Fibroblast of the conjunctiva (primary cell): Measurements from ENCODE around the gene THRAP3.
"Not testable (repeated sequence)": the region's sequence is repeated elsewhere in the genome, so short reads cannot be mapped to it uniquely, and the experiment has no call there.

Source experiments
- DNase-seq: peaks from one replicate; pipeline ENCODE4 v3.0.0-alpha.2; 2010; ENCODE audit warnings: low read depth

The THRAP3 gene

DNA sequence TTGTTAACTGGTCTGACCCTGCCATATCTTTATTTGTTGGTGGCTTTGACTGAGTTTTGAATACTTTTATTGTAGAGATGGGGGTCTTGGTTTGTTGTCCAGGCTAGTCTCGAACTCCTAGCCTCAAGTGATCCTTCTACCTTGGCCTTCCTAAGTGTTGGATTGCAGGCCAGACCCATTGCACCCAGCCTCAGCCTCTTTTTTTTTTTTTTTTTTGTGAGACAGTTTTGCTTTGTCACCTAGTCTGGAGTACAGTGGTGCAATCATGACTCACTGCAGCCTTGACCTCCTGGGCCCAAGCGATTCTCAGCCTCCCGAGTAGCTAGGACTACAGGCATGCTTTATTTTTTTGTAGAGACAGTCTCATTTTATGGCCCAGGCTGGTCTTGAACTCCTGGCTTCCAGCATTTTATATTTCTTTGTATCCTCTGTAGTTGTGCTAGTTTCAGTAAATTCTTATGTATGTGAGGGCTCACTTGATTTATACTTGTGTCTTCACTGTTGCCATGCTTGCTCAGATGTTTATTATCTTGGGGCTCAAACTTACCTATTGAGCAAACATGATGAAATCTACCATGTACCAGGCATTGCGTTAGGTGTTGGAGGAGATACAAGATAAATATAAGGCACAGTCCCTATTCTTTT is 24.1 kb downstream of the THRAP3 start:
- peak; percentile 87 for DNase-seq

DNA sequence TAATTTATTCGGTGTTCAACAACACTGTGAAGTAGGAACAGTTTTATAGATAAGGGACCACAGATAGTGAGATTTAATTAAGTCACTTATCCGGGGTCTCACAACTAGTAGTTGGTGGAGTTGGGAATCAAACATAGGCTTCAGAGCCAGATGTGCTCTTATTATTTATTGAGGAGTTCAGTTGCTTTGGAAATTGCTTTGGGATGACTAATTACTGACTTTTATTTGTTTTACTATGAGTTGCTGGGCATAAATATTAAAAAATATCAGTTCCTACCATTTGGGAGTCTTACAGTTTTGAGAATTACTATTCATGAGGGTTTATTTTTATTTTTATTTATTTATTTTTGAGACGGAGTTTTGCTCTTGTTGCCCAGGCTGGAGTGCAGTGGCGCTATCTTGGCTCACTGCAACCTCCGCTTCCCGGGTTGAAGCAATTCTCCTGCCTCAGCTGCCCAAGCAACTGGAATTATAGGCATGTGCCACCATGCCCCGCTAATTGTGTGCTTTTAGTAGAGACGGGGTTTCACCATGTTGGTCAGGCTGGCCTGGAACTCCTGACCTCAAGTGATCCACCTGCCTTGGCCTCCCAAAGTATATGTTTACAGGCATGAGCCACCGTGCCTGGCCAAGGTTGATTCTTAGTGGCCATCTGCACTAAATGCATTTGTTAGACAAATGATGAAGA is 27.7 kb downstream of the THRAP3 start:
- DNase-seq = no peak

DNA sequence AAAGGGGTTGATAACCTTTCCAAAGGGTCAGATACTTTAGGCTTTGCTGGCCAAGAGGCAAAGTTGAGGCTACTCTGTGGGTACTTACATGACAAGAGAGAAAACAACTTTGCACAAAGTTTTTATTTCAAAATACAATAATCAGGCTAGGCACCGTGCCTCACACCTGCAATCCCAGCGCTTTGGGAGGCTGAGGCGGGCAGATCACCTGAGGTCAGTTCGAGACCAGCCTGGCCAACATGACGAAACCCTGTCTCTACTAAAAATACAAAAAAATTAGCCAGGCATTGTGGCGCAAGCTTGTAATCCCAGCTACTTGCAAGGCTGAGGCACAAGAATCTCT is 28.2 kb downstream of the THRAP3 start:
- not testable (repeated sequence) for DNase-seq

DNA sequence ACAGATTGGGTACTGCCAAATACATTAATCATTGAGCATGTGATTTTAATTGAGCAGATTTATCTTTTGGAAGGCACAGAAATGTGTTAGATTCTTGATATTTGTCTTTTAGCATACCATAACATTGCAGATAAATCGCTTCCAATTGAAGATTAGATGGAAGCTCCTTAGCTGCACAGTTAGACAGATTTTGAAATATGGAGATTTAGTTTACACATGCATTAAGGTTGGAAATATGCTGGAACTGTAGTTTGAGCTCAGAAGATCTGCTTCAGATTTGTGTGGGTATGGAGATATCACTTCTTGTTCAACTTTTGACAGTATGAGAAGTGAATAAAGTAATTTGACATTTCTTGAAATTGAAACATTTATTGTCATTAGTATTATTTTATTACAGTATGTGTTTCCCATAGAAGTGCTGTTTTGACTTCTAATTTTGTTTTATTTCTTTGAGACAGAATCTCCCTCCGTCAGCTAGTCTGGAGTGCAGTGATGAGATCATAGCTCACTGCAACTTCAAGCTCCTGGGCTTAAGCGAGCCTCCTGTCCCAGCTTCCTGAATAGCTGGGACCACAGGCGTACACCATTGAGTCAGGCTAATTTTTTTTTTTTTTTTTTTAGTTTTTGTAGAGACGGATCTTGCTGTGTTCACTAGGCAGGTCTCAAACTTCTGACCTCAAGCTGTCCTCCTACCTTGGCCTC is 29.1 kb downstream of the THRAP3 start:
- DNase-seq = no peak

DNA sequence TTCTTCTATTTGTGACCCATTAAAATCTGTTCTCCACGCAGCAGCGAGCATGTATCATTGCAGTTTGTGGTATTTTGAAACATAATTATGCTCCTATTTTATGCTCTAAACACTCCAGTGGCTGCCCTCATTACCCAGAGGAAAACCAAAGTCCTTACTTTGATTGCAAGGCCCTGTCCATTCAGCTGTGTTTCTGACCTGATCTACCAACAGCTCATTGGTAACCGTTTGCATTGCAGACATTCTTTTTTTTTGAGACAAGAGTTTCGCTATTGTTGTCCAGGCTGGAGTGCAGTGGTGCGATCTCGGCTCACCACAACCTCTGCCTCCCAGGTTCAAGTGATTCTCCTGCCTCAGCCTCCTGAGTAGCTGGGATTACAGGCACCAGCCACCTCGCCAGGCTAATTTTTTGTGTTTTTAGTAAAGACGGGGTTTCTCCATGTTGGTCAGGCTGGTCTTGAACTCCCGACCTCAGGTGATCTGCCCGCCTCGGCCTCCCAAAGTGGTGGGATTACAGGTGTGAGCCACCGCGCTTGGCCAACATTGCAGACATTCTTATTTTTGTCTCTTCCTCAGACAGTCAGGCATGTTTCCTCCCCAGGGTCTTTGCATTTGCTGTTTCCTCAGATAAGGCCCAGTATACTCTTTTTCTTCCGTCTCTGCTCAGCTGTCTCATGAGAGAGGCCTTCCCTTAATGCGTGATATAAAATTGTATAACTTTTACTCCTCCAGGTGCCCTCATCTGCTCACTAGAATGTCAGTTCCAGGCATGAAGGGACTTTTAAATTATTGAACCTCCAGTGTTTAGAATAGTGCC is 32.5 kb downstream of the THRAP3 start:
- no peak for DNase-seq

DNA sequence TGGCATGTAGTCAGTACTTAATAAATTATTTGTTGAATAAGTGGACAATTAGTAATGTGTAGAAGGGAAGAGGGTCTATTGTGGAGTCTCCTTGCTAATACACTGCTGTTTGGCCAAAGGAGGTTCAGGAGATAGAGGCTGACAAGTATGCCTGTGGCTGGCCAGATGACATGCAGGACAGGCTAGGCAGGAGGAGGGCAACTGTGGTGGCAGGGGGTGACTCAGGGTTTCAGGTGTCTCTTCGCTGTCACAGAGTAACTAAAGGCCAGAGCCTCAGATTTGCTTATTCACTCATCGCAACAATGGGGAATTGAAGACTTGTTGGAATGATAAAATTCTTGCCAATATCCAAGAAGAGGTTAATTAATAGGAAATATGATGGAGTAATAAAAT is 33.1 kb downstream of the THRAP3 start:
- no peak for DNase-seq

DNA sequence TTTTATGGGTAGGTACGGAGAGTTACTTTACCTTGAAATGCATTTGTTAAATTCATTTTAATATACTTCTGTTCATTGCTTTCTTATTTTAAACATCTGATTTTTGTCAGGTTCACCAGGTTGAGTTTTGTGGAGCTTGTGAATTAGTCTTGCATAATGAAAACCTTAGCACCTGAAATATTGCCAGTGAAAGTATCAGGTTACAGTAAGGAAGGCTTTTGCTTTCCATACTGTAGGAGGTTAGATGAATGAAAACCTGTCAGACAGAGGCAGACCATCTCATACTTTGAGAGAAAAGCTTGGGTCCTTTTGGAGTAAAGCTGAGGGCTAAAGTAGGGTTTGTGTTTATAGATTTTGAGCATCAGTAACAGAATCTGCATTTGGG is 34.7 kb downstream of the THRAP3 start:
- DNase-seq = no peak

DNA sequence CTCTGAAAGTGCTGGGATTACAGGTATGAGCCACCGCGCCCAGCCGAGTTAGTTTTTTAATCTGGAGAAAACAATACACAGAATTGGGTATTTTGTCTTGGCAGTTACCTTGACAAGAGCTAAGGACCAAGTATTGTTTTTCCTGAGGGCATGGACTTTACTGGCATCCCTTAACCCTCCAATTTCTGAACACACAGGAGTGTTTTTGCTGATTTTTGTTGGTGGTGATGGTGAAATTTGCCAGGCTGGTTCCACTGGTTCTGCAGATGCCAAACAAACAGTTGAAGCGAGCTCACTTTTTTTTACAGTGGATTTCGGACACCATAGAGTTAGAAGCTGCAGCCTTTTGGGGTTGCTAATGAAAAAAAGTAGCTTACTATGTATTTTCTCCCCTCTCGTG is 44.7 kb downstream of the THRAP3 start:
- DNase-seq = no peak

DNA sequence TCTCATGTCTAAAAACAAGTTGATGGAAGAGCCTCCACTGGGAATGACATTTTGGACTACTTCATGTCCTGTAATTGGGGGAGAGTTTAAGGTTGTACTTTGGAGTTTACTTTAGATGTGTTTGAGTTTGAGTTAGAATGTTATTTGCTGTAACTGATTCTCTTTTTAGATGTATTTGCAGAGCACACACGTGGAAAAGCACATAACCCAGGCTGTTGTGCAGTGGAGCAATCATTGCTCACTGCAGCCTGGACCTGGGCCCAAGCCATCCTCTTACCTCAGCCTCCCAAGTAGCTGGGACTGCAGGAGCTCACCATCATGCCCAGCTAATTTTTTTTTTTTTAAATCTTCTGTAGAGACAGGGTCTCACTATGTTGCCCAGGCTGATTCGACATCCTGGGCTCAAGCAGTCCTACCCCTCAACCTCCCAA is 45.2 kb downstream of the THRAP3 start:
- no peak for DNase-seq

DNA sequence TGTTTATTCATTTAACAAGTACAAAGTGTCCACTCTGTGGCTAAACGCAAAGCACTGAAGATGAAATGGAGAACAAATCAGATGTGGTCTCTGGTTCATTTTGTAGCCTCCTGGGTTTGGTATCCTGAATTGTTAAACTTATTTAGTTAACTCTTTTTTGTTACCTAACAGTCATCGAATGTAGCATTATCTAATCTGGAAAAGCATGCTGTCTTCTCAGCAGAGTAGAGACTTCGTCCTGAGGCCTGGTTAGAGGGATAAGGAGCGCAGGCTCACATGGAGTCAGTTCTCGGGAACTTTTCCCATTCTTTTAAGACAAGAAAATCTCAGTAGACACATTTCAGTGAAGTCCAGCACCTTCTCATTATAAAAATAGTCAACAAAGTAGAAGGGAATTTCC is 48.8 kb downstream of the THRAP3 start:
- no peak for DNase-seq

DNA sequence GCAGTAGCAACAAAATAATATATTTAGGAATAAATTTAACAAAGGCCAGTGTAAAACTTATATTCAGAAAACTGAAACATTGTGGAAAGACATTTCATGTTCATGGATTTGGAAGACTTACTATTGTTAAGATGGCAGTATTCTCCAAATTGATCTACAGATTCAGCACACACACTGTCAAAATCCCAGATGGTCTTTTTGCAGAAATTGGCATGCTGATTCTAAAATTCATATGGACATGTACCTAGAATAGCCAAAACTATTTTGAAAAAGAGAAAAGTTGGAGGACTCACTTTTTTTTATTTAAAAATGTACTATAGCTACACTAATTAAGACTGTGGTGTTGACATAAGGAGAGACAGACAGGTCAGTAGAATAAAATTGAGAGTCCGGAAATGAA is 50.0 kb downstream of the THRAP3 start:
- DNase-seq = no peak

DNA sequence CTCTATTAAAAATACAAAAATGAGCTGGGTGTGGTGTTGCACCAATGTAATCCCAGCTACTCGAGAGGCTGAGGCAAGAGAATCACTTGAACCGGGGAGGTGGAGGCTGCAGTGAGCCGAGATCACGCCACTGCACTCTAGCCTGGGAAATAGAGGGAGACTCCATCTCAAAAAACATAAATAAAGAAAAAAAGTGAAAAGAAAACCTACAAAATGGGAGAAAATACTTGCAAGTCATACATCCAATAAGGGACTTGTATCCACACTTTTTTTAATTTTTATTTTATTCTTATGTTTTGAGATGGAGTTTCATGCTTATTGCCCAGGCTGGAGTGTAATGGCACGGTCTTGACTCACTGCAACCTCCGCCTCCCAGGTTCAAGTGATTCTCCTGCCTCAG is 52.4 kb downstream of the THRAP3 start:
- DNase-seq = no peak

DNA sequence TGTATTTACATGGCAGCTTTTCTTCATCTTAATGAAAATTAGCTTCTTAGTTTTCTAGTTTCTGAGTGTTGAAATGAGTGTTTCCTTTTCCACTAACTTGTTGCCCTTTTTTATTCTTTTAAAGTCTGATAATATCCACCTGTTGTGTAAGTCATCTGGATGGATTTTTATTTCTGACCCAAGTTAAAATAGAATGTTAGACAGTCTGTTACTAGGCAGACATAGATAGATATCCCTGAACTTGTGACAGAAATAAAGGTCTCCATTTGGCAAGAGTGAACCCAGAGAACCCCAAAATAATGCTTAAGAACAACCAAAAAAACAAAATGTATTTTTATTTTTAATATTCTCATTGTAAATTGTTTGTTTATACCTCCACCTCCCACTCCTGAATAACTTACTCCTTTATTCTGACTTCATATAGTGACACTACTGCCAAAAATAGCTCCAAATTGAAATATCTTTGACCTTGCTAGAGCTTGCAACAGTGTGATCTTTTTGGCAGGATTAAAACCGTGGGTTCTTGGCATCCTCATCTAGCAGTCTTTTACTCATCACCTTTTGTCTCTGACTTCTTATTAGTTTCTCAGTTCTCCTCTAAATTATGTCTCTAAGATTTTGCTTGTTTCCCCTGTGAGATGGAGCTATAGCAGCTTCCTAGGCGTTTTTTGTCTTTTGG is 55.0 kb downstream of the THRAP3 start:
- DNase-seq = peak; percentile 23

DNA sequence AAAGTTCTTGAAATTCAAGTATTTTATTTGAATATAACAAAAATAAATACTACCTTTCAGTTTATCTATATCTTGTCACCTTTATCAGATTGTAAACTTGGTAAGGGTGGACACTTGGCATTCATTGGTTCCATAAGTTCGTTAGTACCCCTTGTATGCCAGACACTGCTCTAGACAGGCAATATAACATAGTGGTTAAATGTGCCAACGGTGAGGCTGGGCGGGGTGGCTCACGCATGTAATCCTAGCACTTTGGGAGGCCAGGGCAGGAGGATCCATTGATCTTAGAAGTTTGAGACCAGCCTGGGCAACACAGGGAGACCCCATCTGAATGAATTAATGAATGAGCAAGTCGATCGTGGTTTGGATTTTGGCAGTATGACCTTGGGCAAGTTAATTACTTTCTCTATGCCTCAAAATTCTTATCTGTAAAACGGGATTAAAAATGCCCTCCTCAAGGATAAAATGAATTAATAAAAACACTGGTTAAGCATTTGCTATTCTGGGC is 55.6 kb downstream of the THRAP3 start:
- DNase-seq = no peak

DNA sequence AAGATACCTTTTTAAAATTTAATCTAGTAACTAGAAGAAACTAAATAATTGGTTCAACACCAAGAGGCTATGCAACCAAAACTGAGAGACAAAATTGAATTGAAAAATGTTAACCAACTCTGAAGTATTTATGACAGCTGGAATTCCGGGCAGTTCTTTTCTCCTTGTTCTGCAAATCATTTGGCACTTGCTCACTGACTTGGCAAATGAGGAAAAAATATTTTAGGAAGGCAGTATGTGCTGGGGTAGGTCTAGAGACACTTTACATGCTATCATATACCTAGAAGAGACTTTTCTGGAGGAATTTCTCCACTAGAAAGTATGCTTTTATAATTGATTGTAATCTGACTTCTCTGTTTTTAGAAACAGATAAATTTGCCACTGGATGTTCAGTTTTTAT is 59.8 kb downstream of the THRAP3 start:
- no peak for DNase-seq

DNA sequence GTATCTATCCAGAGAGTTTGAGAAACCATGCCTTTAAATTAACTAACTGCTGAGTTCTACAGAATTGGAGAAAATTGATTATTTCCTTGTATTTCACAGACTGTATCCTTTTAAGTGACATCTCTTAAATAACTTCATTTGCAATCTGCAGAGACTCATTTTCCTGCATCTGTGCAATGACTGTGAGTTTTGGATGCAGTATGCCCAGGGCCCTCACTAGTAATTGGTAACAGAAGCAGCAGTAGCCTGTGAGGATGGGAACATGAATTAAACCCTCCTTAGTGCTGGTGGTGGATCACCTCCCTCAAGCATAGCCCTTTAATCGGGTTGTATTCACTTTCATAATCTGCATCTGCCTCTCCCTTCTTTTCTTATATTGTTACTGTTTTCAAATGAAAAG is 60.3 kb downstream of the THRAP3 start:
- no peak for DNase-seq

DNA sequence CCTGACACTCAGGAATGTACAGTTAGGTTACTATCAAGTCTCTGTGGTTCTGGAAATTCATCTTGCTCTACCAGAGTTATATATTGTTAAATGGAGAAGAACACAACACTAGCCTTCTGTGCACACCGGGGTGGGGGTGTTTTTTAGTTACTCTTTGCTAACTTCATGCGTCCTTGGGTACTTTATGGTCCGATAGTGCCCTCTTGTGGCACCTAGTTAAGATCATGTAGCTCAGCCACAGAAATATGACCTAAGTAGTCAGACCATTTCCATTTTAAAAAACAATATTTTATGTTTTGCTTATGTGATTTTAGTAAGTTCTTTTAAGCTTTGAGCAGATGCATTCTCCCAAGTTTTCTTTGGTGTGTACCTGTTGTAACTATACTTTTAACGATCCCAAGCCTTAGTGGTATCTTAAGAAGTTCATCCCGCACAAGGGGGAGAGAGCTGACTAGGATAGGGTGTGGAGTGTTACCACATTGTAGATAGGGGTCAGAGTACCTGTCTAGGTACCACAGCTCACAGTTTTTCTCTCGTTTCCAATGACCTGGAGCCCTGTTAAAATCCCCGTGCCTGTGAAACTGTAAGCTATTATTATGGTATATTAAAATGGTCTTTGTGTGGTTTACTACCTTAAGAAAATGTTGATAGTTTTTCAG is 61.3 kb downstream of the THRAP3 start:
- DNase-seq = peak; percentile 88

DNA sequence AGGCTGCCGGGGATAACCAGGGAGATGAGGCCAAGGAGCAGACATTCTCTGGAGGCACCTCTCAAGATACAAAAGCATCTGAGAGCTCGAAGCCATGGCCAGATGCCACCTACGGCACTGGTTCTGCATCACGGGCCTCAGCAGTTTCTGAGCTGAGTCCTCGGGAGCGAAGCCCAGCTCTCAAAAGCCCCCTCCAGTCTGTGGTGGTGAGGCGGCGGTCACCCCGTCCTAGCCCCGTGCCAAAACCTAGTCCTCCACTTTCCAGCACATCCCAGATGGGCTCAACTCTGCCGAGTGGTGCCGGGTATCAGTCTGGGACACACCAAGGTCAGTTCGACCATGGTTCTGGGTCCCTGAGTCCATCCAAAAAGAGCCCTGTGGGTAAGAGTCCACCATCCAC is 62.6 kb downstream of the THRAP3 start:
- no peak for DNase-seq

DNA sequence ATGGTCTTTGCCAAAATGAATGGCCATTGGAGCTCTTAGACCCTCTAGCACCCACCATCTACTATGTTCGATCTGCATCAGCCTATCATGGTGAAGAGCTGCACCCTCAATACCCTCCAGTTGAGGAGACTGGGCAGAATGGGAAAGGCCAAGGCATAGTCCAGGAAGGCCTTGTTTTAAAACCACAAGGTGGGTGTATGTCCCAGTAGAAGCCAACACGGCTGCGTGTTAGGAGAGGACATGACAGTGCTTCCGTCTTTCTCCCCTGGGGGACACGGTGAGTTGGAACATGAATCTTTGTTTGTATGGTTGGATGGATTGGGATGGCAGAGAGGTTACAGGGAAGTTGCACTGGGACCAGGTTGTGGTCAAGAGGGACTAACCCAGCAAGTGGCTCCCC is 63.4 kb downstream of the THRAP3 start:
- DNase-seq = no peak

DNA sequence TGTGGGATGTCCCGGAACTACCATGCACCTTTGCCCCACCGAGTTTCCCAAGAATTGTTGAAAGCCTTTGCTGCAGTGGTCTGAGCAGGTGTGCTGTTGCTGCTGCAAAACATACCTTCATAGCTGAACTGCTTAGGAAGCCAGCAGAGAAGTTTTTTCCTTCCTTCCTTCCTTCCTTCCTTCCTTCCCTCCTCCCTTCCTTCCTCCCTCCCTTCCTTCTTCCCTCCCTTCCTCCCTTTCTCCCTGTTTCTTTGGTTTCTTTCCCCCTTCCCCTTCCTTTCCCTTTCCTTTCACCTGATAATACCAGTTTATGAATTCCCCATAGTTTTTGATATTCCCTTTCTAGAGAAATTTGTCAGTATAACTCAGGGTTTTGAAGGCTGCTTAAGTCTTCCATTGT is 71.1 kb downstream of the THRAP3 start:
- no peak for DNase-seq

DNA sequence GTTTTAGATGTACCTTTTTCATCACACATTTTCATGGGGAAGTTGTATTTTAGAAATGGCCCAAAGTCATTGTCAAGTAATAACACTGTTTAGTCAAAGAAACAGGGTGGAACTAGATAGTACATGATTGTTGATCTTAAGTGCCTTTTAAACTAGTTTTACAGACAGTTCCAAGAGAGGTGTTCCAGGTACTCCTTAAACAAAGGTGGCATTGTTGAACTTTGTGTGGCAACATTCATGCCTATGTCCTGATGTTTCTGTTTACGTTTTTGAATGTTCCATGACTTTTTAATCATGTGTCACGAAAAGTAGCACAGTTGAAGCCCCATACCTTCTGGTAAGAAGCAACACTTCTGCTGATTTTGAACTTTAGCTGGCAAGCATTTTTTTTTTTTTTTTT is 72.8 kb downstream of the THRAP3 start:
- DNase-seq = no peak
